Right kidney (tissue), 1 donor: Measurements from ENCODE around the gene CAPN1.
A peak's percentile ranks its signal among the peaks of the same experiment; 100 is the strongest.

ENCODE experiments used
- DNase-seq: peaks from one replicate; pipeline ENCODE4 v3.0.0-alpha.2; 2016

Gene CAPN1

DNA sequence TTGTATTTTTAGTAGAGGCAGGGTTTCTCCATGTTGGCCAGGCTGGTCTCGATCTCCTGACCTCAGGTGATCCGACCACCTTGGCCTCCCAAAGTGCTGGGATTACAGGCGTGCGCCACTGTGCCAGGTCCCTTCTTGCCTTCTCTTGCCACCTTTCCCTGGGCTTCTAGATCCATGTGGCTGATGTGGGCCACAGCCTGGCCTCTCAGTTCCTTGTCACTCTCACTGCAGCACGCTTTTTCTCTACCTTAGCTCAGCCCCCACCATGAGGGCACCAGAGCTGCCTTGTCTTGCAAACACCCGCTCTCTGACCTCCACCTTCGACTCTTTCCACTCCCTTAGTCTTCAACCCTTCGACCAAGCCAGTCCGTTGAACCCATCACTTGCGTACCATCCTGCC lies 7.5 kb downstream of the CAPN1 start:
- DNase-seq: no peak

GRCh38 chr11:65194564-65194963 lies 12.8 kb downstream of the CAPN1 start:
- no peak for DNase-seq

GRCh38 chr11:65204143-65204542 lies 22.4 kb downstream of the CAPN1 start:
- no peak for DNase-seq

GRCh38 chr11:65204646-65205601 lies 23.2 kb downstream of the CAPN1 start:
- DNase-seq: peak; percentile 42

- DNase-seq: no peak
These were observed 23.9 kb downstream of the CAPN1 start for GRCh38 chr11:65205602-65205967.

DNA sequence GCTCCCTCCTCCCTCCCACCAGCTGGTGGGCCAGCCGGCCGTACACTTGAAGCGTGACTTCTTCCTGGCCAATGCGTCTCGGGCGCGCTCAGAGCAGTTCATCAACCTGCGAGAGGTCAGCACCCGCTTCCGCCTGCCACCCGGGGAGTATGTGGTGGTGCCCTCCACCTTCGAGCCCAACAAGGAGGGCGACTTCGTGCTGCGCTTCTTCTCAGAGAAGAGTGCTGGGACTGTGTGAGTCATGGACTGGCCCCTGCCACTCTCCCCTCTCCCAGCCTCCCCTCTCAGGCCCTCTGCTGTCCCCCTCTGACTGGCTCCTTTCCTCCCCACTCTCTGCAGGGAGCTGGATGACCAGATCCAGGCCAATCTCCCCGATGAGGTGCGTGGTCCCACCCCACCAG lies 24.7 kb downstream of the CAPN1 start:
- DNase-seq: no peak

DNA sequence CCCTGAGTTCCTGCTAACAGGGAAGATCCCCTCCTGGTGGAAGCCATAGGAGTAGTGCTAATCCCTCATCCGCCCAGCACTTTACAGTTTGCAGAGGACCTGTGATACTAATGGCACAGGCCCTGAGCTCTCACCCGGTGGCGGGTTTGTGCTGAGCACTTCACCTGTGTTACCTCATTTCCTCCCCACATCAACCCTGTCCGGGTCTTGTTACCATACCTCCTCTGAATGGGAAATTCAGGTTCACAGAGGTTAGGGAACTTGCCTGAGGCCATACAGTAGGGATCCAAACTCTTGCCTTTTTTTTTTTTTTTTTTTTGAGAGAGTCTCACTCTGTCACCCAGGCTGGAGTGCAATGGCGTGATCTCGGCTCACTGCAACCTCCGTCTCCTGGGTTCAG lies 25.2 kb downstream of the CAPN1 start:
- no peak for DNase-seq

DNA sequence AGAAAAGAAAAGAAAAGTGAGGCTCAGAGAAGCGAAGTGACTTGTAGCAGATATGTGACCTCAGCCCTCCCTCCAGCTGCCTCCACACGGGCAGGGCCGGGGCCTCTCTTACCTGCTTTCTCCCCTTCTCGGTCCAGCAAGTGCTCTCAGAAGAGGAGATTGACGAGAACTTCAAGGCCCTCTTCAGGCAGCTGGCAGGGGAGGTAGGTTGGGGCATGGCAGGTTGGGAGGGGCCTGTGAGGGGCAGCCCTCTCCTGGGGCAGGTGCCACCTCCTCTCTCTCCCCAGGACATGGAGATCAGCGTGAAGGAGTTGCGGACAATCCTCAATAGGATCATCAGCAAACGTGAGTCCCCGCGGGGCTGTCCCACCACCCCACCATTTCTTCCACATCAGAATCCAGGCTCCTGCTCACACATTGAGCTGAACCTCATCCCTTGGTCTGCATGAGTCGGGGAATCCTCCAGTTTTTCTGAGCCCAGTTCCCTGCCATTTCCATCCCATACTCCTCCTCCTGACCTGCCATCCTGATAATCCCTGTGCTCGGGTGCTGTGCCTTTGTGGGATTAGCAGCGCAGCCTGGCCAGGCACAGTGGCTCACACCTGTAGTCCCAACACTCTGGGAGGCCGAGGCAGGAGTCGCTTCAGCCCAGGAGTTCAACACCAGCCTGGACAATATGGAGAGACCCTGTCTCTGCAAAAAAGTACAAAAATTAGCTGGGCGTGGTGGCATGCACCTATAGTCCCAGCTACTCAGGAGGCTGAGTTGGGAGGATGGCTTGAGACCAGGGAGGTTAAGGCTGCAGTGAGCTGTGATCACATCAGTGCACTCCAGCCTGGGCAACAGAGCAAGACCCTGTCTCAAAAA lies 26.4 kb downstream of the CAPN1 start:
- DNase-seq: no peak

DNA sequence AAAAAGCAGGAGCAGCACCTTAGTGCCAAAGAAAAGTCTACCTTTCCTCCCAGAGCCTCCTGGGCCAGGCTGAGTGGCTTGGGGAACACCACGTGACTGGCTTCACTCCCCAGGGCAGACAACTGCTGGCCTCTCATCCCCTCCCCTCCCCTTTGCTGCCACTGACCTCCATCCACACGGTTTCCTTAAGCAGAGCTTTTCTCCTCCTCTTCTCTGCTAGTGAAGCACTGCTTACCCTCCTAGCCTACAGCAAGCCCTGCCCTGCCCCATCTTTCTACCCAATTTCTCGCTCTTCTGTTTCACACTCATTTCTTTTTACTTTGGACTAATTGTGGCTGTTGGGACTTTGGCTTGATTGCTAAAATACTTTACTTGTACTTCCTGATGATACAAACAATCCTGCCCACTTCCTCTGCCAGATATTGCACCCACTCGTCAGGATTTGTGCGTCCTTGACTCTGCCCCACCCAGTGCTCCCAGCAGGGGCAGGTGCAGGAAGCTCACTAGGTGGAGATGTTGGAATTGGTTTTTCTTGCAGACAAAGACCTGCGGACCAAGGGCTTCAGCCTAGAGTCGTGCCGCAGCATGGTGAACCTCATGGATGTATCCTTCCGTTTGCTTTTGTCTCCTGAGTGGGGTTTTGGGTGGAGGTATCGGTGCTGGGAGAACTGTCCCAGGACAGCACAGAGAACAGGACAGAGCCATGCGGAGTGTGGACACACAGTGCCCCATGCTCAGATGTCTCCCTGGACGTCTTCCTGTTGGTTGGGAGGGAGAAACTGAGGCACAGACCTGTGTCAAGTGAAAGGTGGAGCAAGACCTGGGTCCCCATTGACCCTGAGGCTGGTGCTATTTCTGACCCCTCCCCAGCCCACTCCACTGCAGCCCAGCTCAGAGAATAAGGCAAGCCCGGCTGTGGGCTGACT lies 27.3 kb downstream of the CAPN1 start:
- no peak for DNase-seq

DNA sequence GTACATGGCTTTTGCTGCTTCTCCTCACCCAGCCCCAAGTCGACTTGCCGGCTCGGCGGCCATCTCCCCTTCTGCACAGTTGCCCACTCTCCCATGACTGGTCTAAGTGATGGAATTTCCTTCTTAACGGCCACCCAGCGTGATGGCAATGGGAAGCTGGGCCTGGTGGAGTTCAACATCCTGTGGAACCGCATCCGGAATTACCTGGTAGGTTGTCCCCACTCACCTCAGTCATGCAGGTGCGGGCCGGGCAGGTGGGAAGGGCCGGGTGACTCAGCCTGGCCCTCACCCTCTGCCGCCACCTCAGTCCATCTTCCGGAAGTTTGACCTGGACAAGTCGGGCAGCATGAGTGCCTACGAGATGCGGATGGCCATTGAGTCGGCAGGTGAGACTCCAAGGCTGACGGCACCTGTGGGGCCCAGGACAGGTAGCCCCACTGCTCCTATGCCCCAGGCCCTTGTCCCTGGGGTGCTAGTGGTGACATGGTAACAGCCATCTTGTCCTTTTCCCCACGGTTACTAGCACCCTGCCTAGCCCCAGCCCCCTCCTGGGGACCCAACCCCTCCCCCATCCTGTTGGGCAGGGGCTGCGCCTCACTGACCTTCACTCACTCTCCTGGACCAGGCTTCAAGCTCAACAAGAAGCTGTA lies 28.1 kb downstream of the CAPN1 start:
- no peak for DNase-seq

GRCh38 chr11:65210361-65210731 lies 28.6 kb downstream of the CAPN1 start:
- DNase-seq: no peak

GRCh38 chr11:65210748-65211147 lies 29.0 kb downstream of the CAPN1 start:
- DNase-seq: no peak

- no peak for DNase-seq
These were observed 29.8 kb downstream of the CAPN1 start for GRCh38 chr11:65211293-65212105.

GRCh38 chr11:65212226-65212801 lies 30.6 kb downstream of the CAPN1 start:
- no peak for DNase-seq

DNA sequence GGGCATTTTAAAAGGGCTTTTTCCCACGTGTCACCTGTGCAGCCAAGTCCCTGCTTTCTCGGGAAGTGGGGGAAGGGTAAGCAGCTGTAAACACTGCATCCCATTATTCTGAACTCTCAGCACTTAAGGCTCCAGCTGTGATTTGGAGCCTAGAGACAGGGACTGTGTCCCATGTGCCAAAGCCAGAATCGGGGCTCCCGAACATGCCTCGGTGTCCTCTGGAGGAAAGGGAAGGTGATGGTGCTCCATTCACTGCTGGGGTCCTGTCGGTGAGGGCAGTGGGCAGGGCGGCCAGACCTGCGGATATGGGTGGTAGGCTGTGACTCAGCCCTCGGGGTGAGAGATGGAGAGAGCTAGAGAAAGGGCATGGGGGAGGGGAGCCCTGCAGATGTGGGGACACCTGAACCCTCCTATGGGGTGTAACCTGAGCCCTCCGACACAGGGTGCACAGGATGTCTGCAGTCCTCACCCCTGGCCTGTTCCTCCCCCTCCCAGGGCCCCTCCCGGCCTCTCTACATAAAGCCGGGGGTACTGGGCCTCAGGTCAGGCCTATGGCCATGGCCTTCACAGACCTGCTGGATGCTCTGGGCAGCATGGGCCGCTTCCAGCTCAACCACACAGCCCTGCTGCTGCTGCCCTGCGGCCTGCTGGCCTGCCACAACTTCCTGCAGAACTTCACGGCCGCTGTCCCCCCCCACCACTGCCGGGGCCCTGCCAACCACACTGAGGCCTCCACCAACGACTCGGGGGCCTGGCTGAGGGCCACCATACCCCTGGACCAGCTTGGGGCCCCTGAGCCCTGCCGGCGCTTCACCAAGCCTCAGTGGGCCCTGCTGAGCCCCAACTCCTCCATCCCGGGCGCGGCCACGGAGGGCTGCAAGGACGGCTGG lies 31.8 kb downstream of the CAPN1 start:
- DNase-seq: no peak

- no peak for DNase-seq
These were observed 32.6 kb downstream of the CAPN1 start for GRCh38 chr11:65214212-65214845.

DNA sequence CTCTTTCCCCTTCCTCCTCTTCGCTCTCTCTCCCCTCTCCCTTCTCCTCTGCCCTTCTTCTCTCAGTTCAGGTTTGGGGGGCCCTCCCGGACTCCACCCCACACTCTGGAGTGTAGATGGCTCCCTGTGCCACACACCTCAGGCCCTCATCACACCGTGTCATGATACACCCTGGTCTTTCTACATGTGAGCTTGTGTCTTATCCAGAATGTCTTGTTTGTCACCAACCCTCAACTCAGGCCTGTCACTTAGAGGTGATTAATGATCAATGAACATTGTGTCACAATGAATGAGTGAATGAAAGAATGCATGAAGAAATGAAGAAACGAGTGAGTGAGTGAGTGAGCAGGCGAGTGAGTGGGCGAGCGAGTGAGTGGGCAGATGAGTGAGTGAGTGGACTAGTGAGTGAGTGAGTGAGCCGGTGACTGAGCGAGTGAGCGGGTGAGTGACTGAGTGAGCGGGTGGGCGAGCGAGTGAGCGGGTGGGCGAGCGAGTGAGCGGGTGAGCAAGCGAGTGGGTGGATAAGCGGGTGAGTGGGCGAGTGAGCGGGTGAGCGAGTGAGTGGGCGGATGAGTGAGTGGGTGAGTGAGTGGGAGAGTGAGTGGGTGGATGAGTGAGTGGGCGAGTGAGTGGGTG lies 33.8 kb downstream of the CAPN1 start:
- DNase-seq: no peak

- DNase-seq: no peak
These were observed 35.1 kb downstream of the CAPN1 start for GRCh38 chr11:65216830-65217229.
